GM10248 (cell line): ENCODE data around the gene BMPR1B.

Experiments used
- CTCF ChIA-PET: fragments of 300-600 bp; sonication (Branson Sonifier 250); formaldehyde crosslinking; extraction: SDS; loops from one replicate; lab custom pipeline; 2021; ENCODE audit warnings: antibody characterized with exemption; lab: Yijun Ruan, JAX
- POLR2A ChIA-PET: fragments of 350-650 bp; sonication (Branson Sonifier 250); formaldehyde crosslinking; extraction: SDS; loops from one replicate; lab custom pipeline; 2020; ENCODE audit warnings: antibody characterized with exemption; lab: Yijun Ruan, JAX
- DNase-seq: peaks from one replicate; pipeline ENCODE4 v3.0.0; 2012; ENCODE audit errors: extremely low spot score
- CTCF ChIP-seq: IDR thresholded peaks from 2 replicates; pipeline ENCODE4 v1.5.1; 2012; ENCODE audit warnings: mild to moderate bottlenecking, low read depth; ENCODE audit errors: extremely low read depth, missing control alignments, control extremely low read depth

BMPR1B gene

GRCh38 chr4:94939791-94940519 is 182.2 kb downstream of the BMPR1B start:
- ChIA-PET POLR2A (no interaction called here), CTCF (interaction anchor here (0.7 to 1.3 kb wide), 3 partner anchors 11 to 27 kb away, joined by 3 read pairs; no protein-coding TSS in a partner anchor)
- DNase-seq, result no peak
- TF ChIP-seq CTCF, result no peak

DNA sequence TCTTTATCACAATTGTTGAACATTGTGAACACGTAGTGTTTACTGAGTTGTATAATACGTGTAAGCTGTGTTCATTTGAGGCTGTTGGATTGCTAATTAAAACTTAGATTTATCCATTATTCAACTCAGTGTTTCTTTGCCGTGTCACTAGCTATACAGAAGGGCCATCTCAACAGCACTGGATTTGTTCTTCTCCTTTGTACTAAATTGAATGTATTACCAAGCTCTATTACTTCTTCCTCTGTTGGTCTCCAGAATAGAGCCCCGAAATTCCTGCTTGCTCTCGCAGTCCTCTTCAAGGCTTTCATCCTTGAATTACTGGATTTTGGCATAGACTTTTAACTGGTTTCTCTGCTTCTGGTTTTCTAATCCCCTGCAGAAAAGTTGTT is 182.8 kb downstream of the BMPR1B start:
- no peak for DNase-seq
- CTCF ChIA-PET, result interaction anchor here (0.7 to 1.4 kb wide), 3 partner anchors 11 to 28 kb away, joined by 3 read pairs; no protein-coding TSS in a partner anchor
- no peak for TF ChIP-seq CTCF
- POLR2A ChIA-PET, result no interaction called here

- DNase-seq, result no peak
- no peak for TF ChIP-seq CTCF
- ChIA-PET POLR2A (no interaction called here), CTCF (interaction anchor here (1.4 kb wide), 1 partner anchor 28 kb away, joined by 3 read pairs; no protein-coding TSS in a partner anchor)
Measured at GRCh38 chr4:94941706-94942105, 184.0 kb downstream of the BMPR1B start.

DNA sequence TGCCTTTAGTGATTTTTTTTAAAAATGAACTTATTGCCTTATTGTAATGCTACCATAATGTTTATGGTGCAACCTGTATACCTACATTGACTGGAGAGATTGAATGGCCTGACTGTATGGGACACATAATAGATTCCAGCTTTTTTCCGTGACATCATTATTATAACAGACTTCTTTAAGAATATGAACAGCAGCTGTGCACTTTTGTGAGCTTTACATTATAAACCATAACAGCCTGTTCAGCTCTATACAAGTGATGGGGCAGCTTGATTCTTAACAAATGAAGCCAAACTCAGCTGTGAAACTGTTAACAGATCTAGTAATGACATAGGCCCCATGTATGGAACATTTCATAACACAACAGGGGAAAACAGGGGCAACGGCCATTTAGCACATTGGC is 187.0 kb downstream of the BMPR1B start:
- no peak for TF ChIP-seq CTCF
- DNase-seq, result no peak
- POLR2A ChIA-PET, result no interaction called here
- CTCF ChIA-PET, result no interaction called here

- CTCF ChIA-PET, result interaction anchor here (1.5 kb wide), 1 partner anchor 18 kb away, joined by 3 read pairs; no protein-coding TSS in a partner anchor
- DNase-seq, result no peak
- TF ChIP-seq CTCF, result no peak
- POLR2A ChIA-PET, result no interaction called here
Measured at GRCh38 chr4:94947681-94948108, 189.9 kb downstream of the BMPR1B start.

GRCh38 chr4:94954251-94954650 is 196.5 kb downstream of the BMPR1B start:
- POLR2A ChIA-PET, result no interaction called here
- DNase-seq, result no peak
- TF ChIP-seq CTCF, result no peak

More at GRCh38 chr4:94954251-94954650, 196.5 kb downstream of the BMPR1B start:
- CTCF ChIA-PET, result interaction anchor here (1.4 kb wide), 1 partner anchor 10 kb away, joined by 5 read pairs; no protein-coding TSS in a partner anchor
